ENCODE measurements around the gene CLSTN3.

GRCh38 chr12:7160183-7160582 lies 30.0 kb downstream of the CLSTN3 start:
- TF ChIP-seq CBFB (CRISPR knock-in tag; IDR thresholded peaks at IDR 0.05): no peak
- TF ChIP-seq ETV5 (CRISPR knock-in tag; IDR thresholded peaks at IDR 0.05; ENCODE audit: borderline replicate concordance): no peak
- no peak for TF ChIP-seq CTCF (CRISPR knock-in tag; IDR thresholded peaks at IDR 0.05)
- no peak for TF ChIP-seq TAF1 (CRISPR knock-in tag; IDR thresholded peaks at IDR 0.05)
- no peak for TF ChIP-seq CBX5 (CRISPR knock-in tag; IDR thresholded peaks at IDR 0.05; ENCODE audit: borderline replicate concordance)
- no peak for TF ChIP-seq KLF15 (CRISPR knock-in tag; IDR thresholded peaks at IDR 0.05; ENCODE audit: borderline replicate concordance)
- TF ChIP-seq HMGXB4 (CRISPR knock-in tag; IDR thresholded peaks at IDR 0.05; ENCODE audit: borderline replicate concordance in 1 of 2, low read depth in 1 of 2): no peak
- no peak for TF ChIP-seq ZNF660 (CRISPR knock-in tag; IDR thresholded peaks at IDR 0.05; ENCODE audit: borderline replicate concordance, low read depth)
- no peak for TF ChIP-seq ZSCAN30 (CRISPR knock-in tag; IDR thresholded peaks at IDR 0.05)
- no peak for TF ChIP-seq DPF2 (CRISPR knock-in tag; IDR thresholded peaks at IDR 0.05; ENCODE audit: borderline replicate concordance, low read depth)
- TF ChIP-seq, protein P1, sequence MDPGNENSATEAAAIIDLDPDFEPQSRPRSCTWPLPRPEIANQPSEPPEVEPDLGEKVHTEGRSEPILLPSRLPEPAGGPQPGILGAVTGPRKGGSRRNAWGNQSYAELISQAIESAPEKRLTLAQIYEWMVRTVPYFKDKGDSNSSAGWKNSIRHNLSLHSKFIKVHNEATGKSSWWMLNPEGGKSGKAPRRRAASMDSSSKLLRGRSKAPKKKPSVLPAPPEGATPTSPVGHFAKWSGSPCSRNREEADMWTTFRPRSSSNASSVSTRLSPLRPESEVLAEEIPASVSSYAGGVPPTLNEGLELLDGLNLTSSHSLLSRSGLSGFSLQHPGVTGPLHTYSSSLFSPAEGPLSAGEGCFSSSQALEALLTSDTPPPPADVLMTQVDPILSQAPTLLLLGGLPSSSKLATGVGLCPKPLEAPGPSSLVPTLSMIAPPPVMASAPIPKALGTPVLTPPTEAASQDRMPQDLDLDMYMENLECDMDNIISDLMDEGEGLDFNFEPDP (CRISPR knock-in tag; conservative IDR thresholded peaks at IDR 0.05): no peak
- no peak for TF ChIP-seq ZFP41 (CRISPR knock-in tag; IDR thresholded peaks at IDR 0.05; ENCODE audit: borderline replicate concordance)
- no peak for TF ChIP-seq PAX8 (CRISPR knock-in tag; IDR thresholded peaks at IDR 0.05; ENCODE audit: borderline replicate concordance)
- TF ChIP-seq, protein P2, sequence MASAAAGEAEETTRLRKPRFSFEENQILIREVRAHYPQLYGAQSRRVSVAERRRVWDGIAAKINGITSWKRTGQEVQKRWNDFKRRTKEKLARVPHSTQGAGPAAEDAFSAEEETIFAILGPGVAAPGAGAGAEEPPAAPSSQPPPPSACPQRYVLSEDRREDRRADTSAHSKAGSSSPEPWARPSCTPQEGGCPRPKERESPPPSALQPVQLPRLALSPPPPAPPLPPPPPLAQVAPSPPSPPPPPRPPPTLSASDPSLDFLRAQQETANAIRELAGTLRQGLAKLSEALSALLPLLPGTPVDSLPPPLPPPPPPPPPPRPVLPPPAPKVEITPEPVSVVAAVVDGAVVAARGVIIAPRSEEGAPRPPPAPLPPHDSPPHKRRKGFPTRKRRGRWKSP (CRISPR knock-in tag; IDR thresholded peaks at IDR 0.05): no peak

Data from HepG2 (cell line).